ENCODE data around the gene KLHL22.
"Not testable (repeated sequence)": the region's sequence is repeated elsewhere in the genome, so short reads cannot be mapped to it uniquely, and the experiment has no call there.

Gene KLHL22

GRCh38 chr22:20494978-20495860 is at the start of gene KLHL22:
Gene KLHL22 (minus strand): TSS chr22:20495795. CDS start chr22:20489211, 6,584 bp downstream.
- peak in 1 of 3 donors; percentile 33 for DNase-seq (ENCODE audit: low read depth in 2 of 3, low spot score in 1 of 3)

GRCh38 chr22:20545318-20545634 is 49.7 kb upstream of the KLHL22 start:
- DNase-seq (ENCODE audit: low read depth in 2 of 3, low spot score in 1 of 3), result not testable (repeated sequence)

GRCh38 chr22:20542736-20543135 is 47.1 kb upstream of the KLHL22 start:
- DNase-seq (ENCODE audit: low read depth in 2 of 3, low spot score in 1 of 3), result no peak

- no peak for DNase-seq (ENCODE audit: low read depth in 2 of 3, low spot score in 1 of 3)
Measured at GRCh38 chr22:20542055-20542454, 46.5 kb upstream of the KLHL22 start.

GRCh38 chr22:20538875-20539274 is 43.3 kb upstream of the KLHL22 start:
- DNase-seq (ENCODE audit: low read depth in 2 of 3, low spot score in 1 of 3), result not testable (repeated sequence)

- no peak for DNase-seq (ENCODE audit: low read depth in 2 of 3, low spot score in 1 of 3)
Measured at GRCh38 chr22:20537983-20538382, 42.4 kb upstream of the KLHL22 start.

GRCh38 chr22:20537325-20537756 is 41.7 kb upstream of the KLHL22 start:
- no peak for DNase-seq (ENCODE audit: low read depth in 2 of 3, low spot score in 1 of 3)

- DNase-seq (ENCODE audit: low read depth in 2 of 3, low spot score in 1 of 3), result no peak
Measured at GRCh38 chr22:20536590-20537324, 41.2 kb upstream of the KLHL22 start.

- no peak for DNase-seq (ENCODE audit: low read depth in 2 of 3, low spot score in 1 of 3)
Measured at GRCh38 chr22:20533879-20534265, 38.3 kb upstream of the KLHL22 start.

- no peak for DNase-seq (ENCODE audit: low read depth in 2 of 3, low spot score in 1 of 3)
Measured at GRCh38 chr22:20533095-20533878, 37.7 kb upstream of the KLHL22 start.

GRCh38 chr22:20532256-20532993 is 36.8 kb upstream of the KLHL22 start:
- no peak for DNase-seq (ENCODE audit: low read depth in 2 of 3, low spot score in 1 of 3)

GRCh38 chr22:20531404-20532201 is 36.0 kb upstream of the KLHL22 start:
- DNase-seq (ENCODE audit: low read depth in 2 of 3, low spot score in 1 of 3), result no peak

- DNase-seq (ENCODE audit: low read depth in 2 of 3, low spot score in 1 of 3), result no peak
Measured at GRCh38 chr22:20531154-20531403, 35.5 kb upstream of the KLHL22 start.

- no peak for DNase-seq (ENCODE audit: low read depth in 2 of 3, low spot score in 1 of 3)
Measured at GRCh38 chr22:20530368-20531153, 35.0 kb upstream of the KLHL22 start.

GRCh38 chr22:20528405-20528978 is 32.9 kb upstream of the KLHL22 start:
- no peak for DNase-seq (ENCODE audit: low read depth in 2 of 3, low spot score in 1 of 3)

- no peak for DNase-seq (ENCODE audit: low read depth in 2 of 3, low spot score in 1 of 3)
Measured at GRCh38 chr22:20526628-20527355, 31.2 kb upstream of the KLHL22 start.

GRCh38 chr22:20526305-20526627 is 30.7 kb upstream of the KLHL22 start:
- no peak for DNase-seq (ENCODE audit: low read depth in 2 of 3, low spot score in 1 of 3)

- no peak for DNase-seq (ENCODE audit: low read depth in 2 of 3, low spot score in 1 of 3)
Measured at GRCh38 chr22:20525048-20525447, 29.5 kb upstream of the KLHL22 start.

GRCh38 chr22:20524004-20524481 is 28.4 kb upstream of the KLHL22 start:
- DNase-seq (ENCODE audit: low read depth in 2 of 3, low spot score in 1 of 3), result no peak
